ENCODE measurements around the gene PRSS56. TPM values are rescaled to one million over a fixed set of nuclear protein-coding genes. Genes with fewer than 3 reads are reported as not detected.

PRSS56 gene
- total RNA-seq, 1 donor from 2014 or later, result not detected

- Histone ChIP-seq H2AFZ (replicated peaks) (no peak overlapping the region), H4K20me1 (ENCODE audit: low read depth) (no peaks in the 10 kb centered on the region), H3K4me1 (no peaks in the 10 kb centered on the region), H3K9me3 (ENCODE audit: low read depth) (no peaks in the 10 kb centered on the region), H3K27me3 (peaks cover 34% of the 10 kb centered on the region), H3K4me3 (no peak overlapping the region), H3K36me3 (no peaks in the 10 kb centered on the region), H3K27ac (no peak overlapping the region), H3K9ac (no peak overlapping the region), H3K79me2 (ENCODE audit: low read depth) (no peaks in the 10 kb centered on the region), H3F3A (ENCODE audit: low read depth) (no peaks in the 10 kb centered on the region), H3K4me2 (no peak overlapping the region)
- no peak overlapping the region for H3K27ac Mint-ChIP-seq
- peaks cover 19% of the 10 kb centered on the region for H3K4me1 Mint-ChIP-seq
- no peak for TF ChIP-seq EZH2phosphoT487 (IDR thresholded peaks at IDR 0.05)
- no peak for TF ChIP-seq CTCF (IDR thresholded peaks at IDR 0.05)
- TF ChIP-seq EZH2 (IDR thresholded peaks at IDR 0.05), result no peak
- H3K27me3 Mint-ChIP-seq (ENCODE audit: insufficient read depth, low read depth), result peaks cover 19% of the 10 kb centered on the region
- H3K9me3 Mint-ChIP-seq, result no peaks in the 10 kb centered on the region
- DNase-seq (ENCODE audit: low spot score), result no peak
- H3K36me3 Mint-ChIP-seq, result no peaks in the 10 kb centered on the region
- no peak overlapping the region for H3K4me3 Mint-ChIP-seq
Measured at GRCh38 chr2:232476791-232477190, 43.4 kb upstream of the PRSS56 start.

GRCh38 chr2:232477751-232478510, 42.3 kb upstream of the PRSS56 start:
- H3K4me2 ChIP-seq, result no peak overlapping the region
- no peaks in the 10 kb centered on the region for H3K9me3 ChIP-seq (ENCODE audit: low read depth)
- no peak overlapping the region for H3K9ac ChIP-seq
- H3K36me3 Mint-ChIP-seq, result no peaks in the 10 kb centered on the region
- peaks cover 19% of the 10 kb centered on the region for H3K27me3 Mint-ChIP-seq (ENCODE audit: insufficient read depth, low read depth)
- no peaks in the 10 kb centered on the region for H3K79me2 ChIP-seq (ENCODE audit: low read depth)
- TF ChIP-seq CTCF (IDR thresholded peaks at IDR 0.05) (no peak), EZH2phosphoT487 (IDR thresholded peaks at IDR 0.05) (no peak), EZH2 (IDR thresholded peaks at IDR 0.05) (no peak)
- no peaks in the 10 kb centered on the region for H4K20me1 ChIP-seq (ENCODE audit: low read depth)
- H3K4me3 Mint-ChIP-seq, result no peak overlapping the region
- no peaks in the 10 kb centered on the region for H3K9me3 Mint-ChIP-seq
- no peak overlapping the region for H3K27ac ChIP-seq
- H3K27me3 ChIP-seq, result peaks cover 36% of the 10 kb centered on the region
- no peaks in the 10 kb centered on the region for H3K4me1 ChIP-seq
- peaks cover 19% of the 10 kb centered on the region for H3K4me1 Mint-ChIP-seq
- no peaks in the 10 kb centered on the region for H3F3A ChIP-seq (ENCODE audit: low read depth)
- no peak for DNase-seq (ENCODE audit: low spot score)
- H3K36me3 ChIP-seq, result no peaks in the 10 kb centered on the region
- H2AFZ ChIP-seq (replicated peaks), result no peak overlapping the region
- H3K4me3 ChIP-seq, result no peak overlapping the region
- H3K27ac Mint-ChIP-seq, result no peak overlapping the region

- H3K36me3 ChIP-seq, result no peaks in the 10 kb centered on the region
- no peak overlapping the region for H3K4me3 Mint-ChIP-seq
- no peak overlapping the region for H3K4me3 ChIP-seq
- no peaks in the 10 kb centered on the region for H3K9me3 Mint-ChIP-seq
- no peak overlapping the region for H3K4me2 ChIP-seq
- no peaks in the 10 kb centered on the region for H3K9me3 ChIP-seq (ENCODE audit: low read depth)
- no peak overlapping the region for H3K27ac Mint-ChIP-seq
- no peaks in the 10 kb centered on the region for H3K36me3 Mint-ChIP-seq
- no peak overlapping the region for H3K27ac ChIP-seq
- H3K4me1 ChIP-seq, result no peaks in the 10 kb centered on the region
- H4K20me1 ChIP-seq (ENCODE audit: low read depth), result no peaks in the 10 kb centered on the region
- no peak overlapping the region for H3K9ac ChIP-seq
- no peaks in the 10 kb centered on the region for H3F3A ChIP-seq (ENCODE audit: low read depth)
- no peaks in the 10 kb centered on the region for H3K79me2 ChIP-seq (ENCODE audit: low read depth)
- TF ChIP-seq EZH2 (IDR thresholded peaks at IDR 0.05) (no peak), CTCF (IDR thresholded peaks at IDR 0.05) (no peak), EZH2phosphoT487 (IDR thresholded peaks at IDR 0.05) (no peak)
- peaks cover 36% of the 10 kb centered on the region for H3K27me3 ChIP-seq
- no peak for DNase-seq (ENCODE audit: low spot score)
- no peak overlapping the region for H2AFZ ChIP-seq (replicated peaks)
- H3K4me1 Mint-ChIP-seq, result peaks cover 16% of the 10 kb centered on the region
- peaks cover 26% of the 10 kb centered on the region for H3K27me3 Mint-ChIP-seq (ENCODE audit: insufficient read depth, low read depth)
Measured at GRCh38 chr2:232478571-232479340, 41.4 kb upstream of the PRSS56 start.
